Adrenal gland (tissue), 5 donors: ENCODE data around the gene ZEB1.

Experiments
- POLR2A ChIP-seq, 2 donors: fragments of 450-650 bp; IDR thresholded peaks; one replicate each; pipeline ENCODE4 v1.6.1; 2017; ENCODE audit warnings: antibody characterized with exemption in 2 of 2, mild to moderate bottlenecking in 2 of 2, moderate library complexity in 1 of 2
- TF ChIP-seq, protein P1 (sequence below), 6 experiments: fragments of 450-650 bp in 4 of 6; fragments of 200-600 bp in 2 of 6; sonication (generic) in 1 of 6; IDR thresholded peaks; 1 replicate in 5 of 6; 2 replicates in 1 of 6; pipeline versions ENCODE4 v1.5.1 to v1.8.0; 2016 to 2021; ENCODE audit warnings: antibody characterized with exemption in 6 of 6, mild to moderate bottlenecking in 2 of 6, moderate library complexity in 1 of 6
- donor health status: DM: no; HTN: no; CAD: no.

DNA sequence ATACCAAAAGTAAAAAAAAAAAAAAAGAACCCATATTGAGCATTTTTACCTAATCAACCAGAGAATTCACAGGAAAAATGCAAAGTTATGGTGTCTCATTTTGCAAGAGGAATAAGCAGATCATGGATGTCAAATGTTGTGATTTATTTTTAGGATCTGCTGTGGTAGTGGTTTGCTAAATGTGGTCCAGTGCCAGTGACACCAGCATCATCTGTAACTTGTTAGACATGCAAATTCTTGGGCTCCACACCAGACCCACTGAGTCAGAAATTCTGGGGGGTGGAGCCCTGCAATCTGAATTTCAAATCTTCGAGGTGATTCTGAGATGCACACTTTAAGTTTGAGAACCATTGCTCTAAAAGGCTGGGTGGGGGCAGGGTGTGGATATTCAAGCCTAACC is 30.1 kb upstream of the ZEB1 start:
- TF ChIP-seq, protein P1, sequence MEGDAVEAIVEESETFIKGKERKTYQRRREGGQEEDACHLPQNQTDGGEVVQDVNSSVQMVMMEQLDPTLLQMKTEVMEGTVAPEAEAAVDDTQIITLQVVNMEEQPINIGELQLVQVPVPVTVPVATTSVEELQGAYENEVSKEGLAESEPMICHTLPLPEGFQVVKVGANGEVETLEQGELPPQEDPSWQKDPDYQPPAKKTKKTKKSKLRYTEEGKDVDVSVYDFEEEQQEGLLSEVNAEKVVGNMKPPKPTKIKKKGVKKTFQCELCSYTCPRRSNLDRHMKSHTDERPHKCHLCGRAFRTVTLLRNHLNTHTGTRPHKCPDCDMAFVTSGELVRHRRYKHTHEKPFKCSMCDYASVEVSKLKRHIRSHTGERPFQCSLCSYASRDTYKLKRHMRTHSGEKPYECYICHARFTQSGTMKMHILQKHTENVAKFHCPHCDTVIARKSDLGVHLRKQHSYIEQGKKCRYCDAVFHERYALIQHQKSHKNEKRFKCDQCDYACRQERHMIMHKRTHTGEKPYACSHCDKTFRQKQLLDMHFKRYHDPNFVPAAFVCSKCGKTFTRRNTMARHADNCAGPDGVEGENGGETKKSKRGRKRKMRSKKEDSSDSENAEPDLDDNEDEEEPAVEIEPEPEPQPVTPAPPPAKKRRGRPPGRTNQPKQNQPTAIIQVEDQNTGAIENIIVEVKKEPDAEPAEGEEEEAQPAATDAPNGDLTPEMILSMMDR (IDR thresholded peaks at IDR 0.05): no peak
- no peak for TF ChIP-seq POLR2A (IDR thresholded peaks at IDR 0.05)
